ENCODE results near the gene WDR54.

DNA sequence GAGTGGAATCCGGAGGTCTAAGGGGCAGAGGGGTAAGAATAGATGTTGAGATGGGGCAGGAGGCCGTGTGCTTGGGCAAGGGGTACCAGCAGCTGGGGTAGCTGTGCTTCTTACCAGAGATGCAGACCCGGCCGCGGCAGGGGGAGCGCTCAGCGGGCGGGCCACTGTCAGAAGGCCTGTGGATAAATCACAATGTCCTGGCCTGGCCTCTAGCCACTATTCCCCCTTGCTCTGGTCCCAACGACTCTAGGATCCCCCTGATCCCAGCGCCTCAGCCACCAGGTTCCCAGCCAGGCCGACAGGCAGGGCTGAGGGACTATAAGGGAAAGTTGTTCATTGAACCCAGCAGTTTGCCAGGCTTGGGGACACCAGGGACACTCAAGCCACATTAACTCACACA is 9.0 kb downstream of the WDR54 start:
- TF ChIP-seq POLR2A (IDR thresholded peaks at IDR 0.05; ENCODE audit: borderline replicate concordance, extremely low read depth, insufficient read depth, insufficient read length) (no peak), POLR2AphosphoS5 (IDR thresholded peaks at IDR 0.05; ENCODE audit: low read depth, low read length) (no peak), YY1 (IDR thresholded peaks at IDR 0.05; ENCODE audit: extremely low read depth, insufficient replicate concordance, low read depth, low read length) (no peak), CBX3 (IDR thresholded peaks at IDR 0.05; ENCODE audit: low read depth) (no peak), EZH2phosphoT487 (IDR thresholded peaks at IDR 0.05; ENCODE audit: borderline replicate concordance) (no peak), EZH2 (IDR thresholded peaks at IDR 0.05) (no peak), EGR1 (IDR thresholded peaks at IDR 0.05; ENCODE audit: low read depth) (no peak), RAD21 (IDR thresholded peaks at IDR 0.05; ENCODE audit: low read depth) (no peak)
- TF ChIP-seq, protein P1, sequence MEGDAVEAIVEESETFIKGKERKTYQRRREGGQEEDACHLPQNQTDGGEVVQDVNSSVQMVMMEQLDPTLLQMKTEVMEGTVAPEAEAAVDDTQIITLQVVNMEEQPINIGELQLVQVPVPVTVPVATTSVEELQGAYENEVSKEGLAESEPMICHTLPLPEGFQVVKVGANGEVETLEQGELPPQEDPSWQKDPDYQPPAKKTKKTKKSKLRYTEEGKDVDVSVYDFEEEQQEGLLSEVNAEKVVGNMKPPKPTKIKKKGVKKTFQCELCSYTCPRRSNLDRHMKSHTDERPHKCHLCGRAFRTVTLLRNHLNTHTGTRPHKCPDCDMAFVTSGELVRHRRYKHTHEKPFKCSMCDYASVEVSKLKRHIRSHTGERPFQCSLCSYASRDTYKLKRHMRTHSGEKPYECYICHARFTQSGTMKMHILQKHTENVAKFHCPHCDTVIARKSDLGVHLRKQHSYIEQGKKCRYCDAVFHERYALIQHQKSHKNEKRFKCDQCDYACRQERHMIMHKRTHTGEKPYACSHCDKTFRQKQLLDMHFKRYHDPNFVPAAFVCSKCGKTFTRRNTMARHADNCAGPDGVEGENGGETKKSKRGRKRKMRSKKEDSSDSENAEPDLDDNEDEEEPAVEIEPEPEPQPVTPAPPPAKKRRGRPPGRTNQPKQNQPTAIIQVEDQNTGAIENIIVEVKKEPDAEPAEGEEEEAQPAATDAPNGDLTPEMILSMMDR (IDR thresholded peaks at IDR 0.05 in 2 of 3, conservative IDR thresholded peaks at IDR 0.05 in 1 of 3; ENCODE audit: borderline replicate concordance in 1 of 3, insufficient read depth in 1 of 3, low read depth in 2 of 3, low read length in 2 of 3): no peak
- TF ChIP-seq, protein P2, sequence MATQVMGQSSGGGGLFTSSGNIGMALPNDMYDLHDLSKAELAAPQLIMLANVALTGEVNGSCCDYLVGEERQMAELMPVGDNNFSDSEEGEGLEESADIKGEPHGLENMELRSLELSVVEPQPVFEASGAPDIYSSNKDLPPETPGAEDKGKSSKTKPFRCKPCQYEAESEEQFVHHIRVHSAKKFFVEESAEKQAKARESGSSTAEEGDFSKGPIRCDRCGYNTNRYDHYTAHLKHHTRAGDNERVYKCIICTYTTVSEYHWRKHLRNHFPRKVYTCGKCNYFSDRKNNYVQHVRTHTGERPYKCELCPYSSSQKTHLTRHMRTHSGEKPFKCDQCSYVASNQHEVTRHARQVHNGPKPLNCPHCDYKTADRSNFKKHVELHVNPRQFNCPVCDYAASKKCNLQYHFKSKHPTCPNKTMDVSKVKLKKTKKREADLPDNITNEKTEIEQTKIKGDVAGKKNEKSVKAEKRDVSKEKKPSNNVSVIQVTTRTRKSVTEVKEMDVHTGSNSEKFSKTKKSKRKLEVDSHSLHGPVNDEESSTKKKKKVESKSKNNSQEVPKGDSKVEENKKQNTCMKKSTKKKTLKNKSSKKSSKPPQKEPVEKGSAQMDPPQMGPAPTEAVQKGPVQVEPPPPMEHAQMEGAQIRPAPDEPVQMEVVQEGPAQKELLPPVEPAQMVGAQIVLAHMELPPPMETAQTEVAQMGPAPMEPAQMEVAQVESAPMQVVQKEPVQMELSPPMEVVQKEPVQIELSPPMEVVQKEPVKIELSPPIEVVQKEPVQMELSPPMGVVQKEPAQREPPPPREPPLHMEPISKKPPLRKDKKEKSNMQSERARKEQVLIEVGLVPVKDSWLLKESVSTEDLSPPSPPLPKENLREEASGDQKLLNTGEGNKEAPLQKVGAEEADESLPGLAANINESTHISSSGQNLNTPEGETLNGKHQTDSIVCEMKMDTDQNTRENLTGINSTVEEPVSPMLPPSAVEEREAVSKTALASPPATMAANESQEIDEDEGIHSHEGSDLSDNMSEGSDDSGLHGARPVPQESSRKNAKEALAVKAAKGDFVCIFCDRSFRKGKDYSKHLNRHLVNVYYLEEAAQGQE (IDR thresholded peaks at IDR 0.05; ENCODE audit: low read depth): no peak
- TF ChIP-seq, protein P3, sequence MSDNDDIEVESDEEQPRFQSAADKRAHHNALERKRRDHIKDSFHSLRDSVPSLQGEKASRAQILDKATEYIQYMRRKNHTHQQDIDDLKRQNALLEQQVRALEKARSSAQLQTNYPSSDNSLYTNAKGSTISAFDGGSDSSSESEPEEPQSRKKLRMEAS (IDR thresholded peaks at IDR 0.05): no peak
- TF ChIP-seq, protein P4, sequence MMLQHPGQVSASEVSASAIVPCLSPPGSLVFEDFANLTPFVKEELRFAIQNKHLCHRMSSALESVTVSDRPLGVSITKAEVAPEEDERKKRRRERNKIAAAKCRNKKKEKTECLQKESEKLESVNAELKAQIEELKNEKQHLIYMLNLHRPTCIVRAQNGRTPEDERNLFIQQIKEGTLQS (IDR thresholded peaks at IDR 0.05): no peak

Measured in HCT116 (cell line).